Measurements from ENCODE around the gene PRICKLE2. TPM values are rescaled to one million over a fixed set of nuclear protein-coding genes. Genes with fewer than 3 reads are reported as not detected.

Gene PRICKLE2
- total RNA-seq, 1 donor from 2014 or later = 32.9 TPM

DNA sequence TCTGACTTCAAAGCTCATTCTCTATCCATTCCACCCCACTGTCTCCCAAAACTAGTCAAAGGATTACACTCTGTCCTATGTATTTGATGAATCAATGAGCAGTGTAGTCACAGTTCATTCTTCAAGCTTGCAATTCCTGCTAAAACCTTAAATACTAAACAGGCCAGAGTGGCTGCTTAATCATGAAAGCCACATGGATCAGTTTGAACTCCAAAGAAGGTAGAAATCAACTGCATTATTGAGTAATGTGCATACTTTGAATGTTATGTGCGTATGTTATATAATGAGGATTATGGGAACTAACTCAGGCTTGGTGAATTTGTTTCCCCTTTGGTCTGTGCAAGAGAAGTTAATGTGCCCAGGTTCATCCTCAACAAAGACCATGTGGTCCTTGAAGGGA is 45.4 kb downstream of the PRICKLE2 start:
- H3K4me3 ChIP-seq (ENCODE audit: low read length in 3 of 3) = no peak overlapping the region
- H3K4me1 ChIP-seq (ENCODE audit: control insufficient read depth in 3 of 3, insufficient read depth in 3 of 3, low read length in 3 of 3) = no peaks in the 10 kb centered on the region
- H3K27me3 ChIP-seq (ENCODE audit: control insufficient read depth in 3 of 3, insufficient read depth in 3 of 3, low read length in 3 of 3) = no peaks in the 10 kb centered on the region
- H3K9ac ChIP-seq (ENCODE audit: low read depth in 1 of 3, low read length in 3 of 3) = no peak overlapping the region
- H3K27ac ChIP-seq (ENCODE audit: low read depth, low read length) = no peak overlapping the region
- no peaks in the 10 kb centered on the region for H3K9me3 ChIP-seq (ENCODE audit: control insufficient read depth in 3 of 3, low read length in 3 of 3)
- H3K36me3 ChIP-seq (ENCODE audit: control insufficient read depth in 3 of 3, insufficient read depth in 3 of 3, low read length in 3 of 3) = no peaks in the 10 kb centered on the region

DNA sequence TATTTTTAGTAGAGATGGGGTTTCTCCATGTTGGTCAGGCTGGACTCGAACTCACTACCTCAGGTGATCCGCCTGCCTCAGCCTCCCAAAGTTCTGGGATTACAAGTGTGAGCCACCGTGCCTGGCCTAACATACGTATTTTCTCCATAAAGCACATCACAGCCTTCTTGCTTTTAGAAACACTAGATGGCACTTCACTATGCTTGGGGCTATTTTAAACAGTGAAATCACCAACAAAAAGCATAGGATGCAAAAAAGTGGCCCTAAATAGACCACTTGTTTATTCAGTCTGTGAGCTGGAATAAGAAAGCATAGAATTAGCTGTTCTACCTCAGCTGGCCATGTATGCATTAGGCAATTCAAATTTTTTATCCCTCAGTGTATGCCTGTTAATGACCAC is 46.0 kb downstream of the PRICKLE2 start:
- H3K9me3 ChIP-seq (ENCODE audit: control insufficient read depth in 3 of 3, low read length in 3 of 3) = no peaks in the 10 kb centered on the region
- H3K27ac ChIP-seq (ENCODE audit: low read depth, low read length) = no peak overlapping the region
- H3K4me3 ChIP-seq (ENCODE audit: low read length in 3 of 3) = no peak overlapping the region
- no peaks in the 10 kb centered on the region for H3K36me3 ChIP-seq (ENCODE audit: control insufficient read depth in 3 of 3, insufficient read depth in 3 of 3, low read length in 3 of 3)
- H3K4me1 ChIP-seq (ENCODE audit: control insufficient read depth in 3 of 3, insufficient read depth in 3 of 3, low read length in 3 of 3) = no peaks in the 10 kb centered on the region
- H3K27me3 ChIP-seq (ENCODE audit: control insufficient read depth in 3 of 3, insufficient read depth in 3 of 3, low read length in 3 of 3) = no peaks in the 10 kb centered on the region
- no peak overlapping the region for H3K9ac ChIP-seq (ENCODE audit: low read depth in 1 of 3, low read length in 3 of 3)

DNA sequence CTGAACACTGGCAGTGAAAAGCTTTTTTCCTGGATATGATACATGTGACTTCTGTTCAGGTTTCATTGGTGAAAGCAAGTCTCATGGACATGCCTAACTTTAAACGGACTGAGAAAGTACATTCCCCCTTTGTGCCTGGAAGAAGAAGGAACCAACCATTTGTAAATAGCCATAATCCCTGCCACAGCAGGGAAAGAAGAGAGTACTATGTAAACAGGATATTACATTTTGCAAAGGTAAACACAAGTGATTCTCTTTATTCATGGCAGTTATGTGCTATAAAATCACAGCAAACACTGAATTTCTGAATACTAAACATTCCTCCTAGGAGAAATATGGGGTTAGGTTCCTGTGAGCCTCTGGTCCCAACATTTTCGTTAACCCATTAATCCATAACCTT is 46.8 kb downstream of the PRICKLE2 start:
- no peaks in the 10 kb centered on the region for H3K9me3 ChIP-seq (ENCODE audit: control insufficient read depth in 3 of 3, low read length in 3 of 3)
- H3K9ac ChIP-seq (ENCODE audit: low read depth in 1 of 3, low read length in 3 of 3) = no peak overlapping the region
- H3K27ac ChIP-seq (ENCODE audit: low read depth, low read length) = no peak overlapping the region
- no peaks in the 10 kb centered on the region for H3K4me1 ChIP-seq (ENCODE audit: control insufficient read depth in 3 of 3, insufficient read depth in 3 of 3, low read length in 3 of 3)
- no peaks in the 10 kb centered on the region for H3K27me3 ChIP-seq (ENCODE audit: control insufficient read depth in 3 of 3, insufficient read depth in 3 of 3, low read length in 3 of 3)
- H3K4me3 ChIP-seq (ENCODE audit: low read length in 3 of 3) = no peak overlapping the region
- no peaks in the 10 kb centered on the region for H3K36me3 ChIP-seq (ENCODE audit: control insufficient read depth in 3 of 3, insufficient read depth in 3 of 3, low read length in 3 of 3)

GRCh38 chr3:64176461-64176996 is 48.7 kb downstream of the PRICKLE2 start:
- Histone ChIP-seq H3K27ac (ENCODE audit: low read depth, low read length) (no peak overlapping the region), H3K9ac (ENCODE audit: low read depth in 1 of 3, low read length in 3 of 3) (no peak overlapping the region)

DNA sequence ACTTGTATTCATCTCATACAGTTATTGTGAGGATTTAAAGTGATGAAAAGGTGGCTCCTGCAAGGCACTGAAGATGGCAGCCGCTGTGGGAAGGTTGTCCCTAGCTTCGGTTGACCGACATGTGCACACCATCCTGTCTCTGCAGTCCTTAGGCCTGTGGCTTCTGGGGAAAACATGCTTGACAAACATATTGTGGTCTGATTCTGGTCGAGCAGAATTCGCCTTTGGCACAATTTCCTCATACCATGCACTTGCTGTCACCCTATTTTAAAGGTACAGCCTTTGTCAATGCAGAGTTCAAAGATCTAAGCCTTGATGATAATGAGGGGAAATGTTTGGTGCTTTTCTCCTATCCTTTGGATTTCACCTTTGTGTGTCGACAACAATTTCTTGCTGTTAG is 50.9 kb downstream of the PRICKLE2 start:
- H3K27ac ChIP-seq (ENCODE audit: low read depth, low read length) = no peak overlapping the region
- no peaks in the 10 kb centered on the region for H3K27me3 ChIP-seq (ENCODE audit: control insufficient read depth in 3 of 3, insufficient read depth in 3 of 3, low read length in 3 of 3)
- no peaks in the 10 kb centered on the region for H3K36me3 ChIP-seq (ENCODE audit: control insufficient read depth in 3 of 3, insufficient read depth in 3 of 3, low read length in 3 of 3)
- no peaks in the 10 kb centered on the region for H3K9me3 ChIP-seq (ENCODE audit: control insufficient read depth in 3 of 3, low read length in 3 of 3)
- H3K4me3 ChIP-seq (ENCODE audit: low read length in 3 of 3) = no peak overlapping the region
- no peak overlapping the region for H3K9ac ChIP-seq (ENCODE audit: low read depth in 1 of 3, low read length in 3 of 3)
- no peaks in the 10 kb centered on the region for H3K4me1 ChIP-seq (ENCODE audit: control insufficient read depth in 3 of 3, insufficient read depth in 3 of 3, low read length in 3 of 3)

More at GRCh38 chr3:64176461-64176996, 48.7 kb downstream of the PRICKLE2 start:
- Histone ChIP-seq H3K9me3 (ENCODE audit: control insufficient read depth in 3 of 3, low read length in 3 of 3) (no peaks in the 10 kb centered on the region), H3K4me1 (ENCODE audit: control insufficient read depth in 3 of 3, insufficient read depth in 3 of 3, low read length in 3 of 3) (no peaks in the 10 kb centered on the region), H3K36me3 (ENCODE audit: control insufficient read depth in 3 of 3, insufficient read depth in 3 of 3, low read length in 3 of 3) (no peaks in the 10 kb centered on the region), H3K4me3 (ENCODE audit: low read length in 3 of 3) (no peak overlapping the region), H3K27me3 (ENCODE audit: control insufficient read depth in 3 of 3, insufficient read depth in 3 of 3, low read length in 3 of 3) (no peaks in the 10 kb centered on the region)

- Histone ChIP-seq H3K4me3 (ENCODE audit: low read length in 3 of 3) (no peak overlapping the region), H3K27me3 (ENCODE audit: control insufficient read depth in 3 of 3, insufficient read depth in 3 of 3, low read length in 3 of 3) (no peaks in the 10 kb centered on the region), H3K4me1 (ENCODE audit: control insufficient read depth in 3 of 3, insufficient read depth in 3 of 3, low read length in 3 of 3) (no peaks in the 10 kb centered on the region), H3K9me3 (ENCODE audit: control insufficient read depth in 3 of 3, low read length in 3 of 3) (no peaks in the 10 kb centered on the region), H3K27ac (ENCODE audit: low read depth, low read length) (no peak overlapping the region), H3K36me3 (ENCODE audit: control insufficient read depth in 3 of 3, insufficient read depth in 3 of 3, low read length in 3 of 3) (no peaks in the 10 kb centered on the region), H3K9ac (ENCODE audit: low read depth in 1 of 3, low read length in 3 of 3) (no peak overlapping the region)
Measured at GRCh38 chr3:64173563-64173962, 51.7 kb downstream of the PRICKLE2 start.

GRCh38 chr3:64170270-64170669 is 55.0 kb downstream of the PRICKLE2 start:
- Histone ChIP-seq H3K9me3 (ENCODE audit: control insufficient read depth in 3 of 3, low read length in 3 of 3) (no peaks in the 10 kb centered on the region), H3K9ac (ENCODE audit: low read depth in 1 of 3, low read length in 3 of 3) (no peak overlapping the region), H3K27ac (ENCODE audit: low read depth, low read length) (no peak overlapping the region), H3K4me3 (ENCODE audit: low read length in 3 of 3) (no peak overlapping the region), H3K4me1 (ENCODE audit: control insufficient read depth in 3 of 3, insufficient read depth in 3 of 3, low read length in 3 of 3) (peaks cover 0 to 4% (median 0%) of the 10 kb centered on the region in 3 donors), H3K27me3 (ENCODE audit: control insufficient read depth in 3 of 3, insufficient read depth in 3 of 3, low read length in 3 of 3) (no peaks in the 10 kb centered on the region), H3K36me3 (ENCODE audit: control insufficient read depth in 3 of 3, insufficient read depth in 3 of 3, low read length in 3 of 3) (no peaks in the 10 kb centered on the region)

GRCh38 chr3:64167868-64168267 is 57.4 kb downstream of the PRICKLE2 start:
- no peaks in the 10 kb centered on the region for H3K36me3 ChIP-seq (ENCODE audit: control insufficient read depth in 3 of 3, insufficient read depth in 3 of 3, low read length in 3 of 3)
- no peak overlapping the region for H3K4me3 ChIP-seq (ENCODE audit: low read length in 3 of 3)
- no peak overlapping the region for H3K27ac ChIP-seq (ENCODE audit: low read depth, low read length)
- H3K9me3 ChIP-seq (ENCODE audit: control insufficient read depth in 3 of 3, low read length in 3 of 3) = no peaks in the 10 kb centered on the region
- no peaks in the 10 kb centered on the region for H3K27me3 ChIP-seq (ENCODE audit: control insufficient read depth in 3 of 3, insufficient read depth in 3 of 3, low read length in 3 of 3)
- peaks cover 0 to 4% (median 1%) of the 10 kb centered on the region in 3 donors for H3K4me1 ChIP-seq (ENCODE audit: control insufficient read depth in 3 of 3, insufficient read depth in 3 of 3, low read length in 3 of 3)
- no peak overlapping the region for H3K9ac ChIP-seq (ENCODE audit: low read depth in 1 of 3, low read length in 3 of 3)

DNA sequence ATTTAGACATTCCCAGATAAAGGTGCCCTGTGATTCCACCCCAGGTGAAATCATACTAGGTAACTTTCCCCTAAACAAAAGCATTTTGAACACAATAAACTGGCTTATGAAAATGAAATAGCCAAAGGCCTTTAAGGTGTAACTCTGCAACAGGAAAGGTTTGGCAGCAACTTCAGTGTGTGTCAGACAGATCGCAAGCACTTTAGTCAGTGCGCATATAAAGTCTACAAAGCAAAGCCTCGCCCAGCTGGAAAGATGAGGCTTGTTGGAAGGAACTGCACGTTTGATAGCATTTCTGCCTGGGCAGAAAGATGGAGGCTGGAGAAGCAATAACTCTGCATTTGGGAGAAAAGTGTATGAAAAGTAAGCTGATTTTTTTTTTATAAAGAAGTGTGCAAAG is 57.9 kb downstream of the PRICKLE2 start:
- no peaks in the 10 kb centered on the region for H3K9me3 ChIP-seq (ENCODE audit: control insufficient read depth in 3 of 3, low read length in 3 of 3)
- H3K27ac ChIP-seq (ENCODE audit: low read depth, low read length) = no peak overlapping the region
- no peak overlapping the region for H3K9ac ChIP-seq (ENCODE audit: low read depth in 1 of 3, low read length in 3 of 3)
- no peaks in the 10 kb centered on the region for H3K27me3 ChIP-seq (ENCODE audit: control insufficient read depth in 3 of 3, insufficient read depth in 3 of 3, low read length in 3 of 3)
- H3K4me1 ChIP-seq (ENCODE audit: control insufficient read depth in 3 of 3, insufficient read depth in 3 of 3, low read length in 3 of 3) = peaks cover 0 to 5% (median 4%) of the 10 kb centered on the region in 3 donors
- no peak overlapping the region for H3K4me3 ChIP-seq (ENCODE audit: low read length in 3 of 3)
- H3K36me3 ChIP-seq (ENCODE audit: control insufficient read depth in 3 of 3, insufficient read depth in 3 of 3, low read length in 3 of 3) = no peaks in the 10 kb centered on the region

DNA sequence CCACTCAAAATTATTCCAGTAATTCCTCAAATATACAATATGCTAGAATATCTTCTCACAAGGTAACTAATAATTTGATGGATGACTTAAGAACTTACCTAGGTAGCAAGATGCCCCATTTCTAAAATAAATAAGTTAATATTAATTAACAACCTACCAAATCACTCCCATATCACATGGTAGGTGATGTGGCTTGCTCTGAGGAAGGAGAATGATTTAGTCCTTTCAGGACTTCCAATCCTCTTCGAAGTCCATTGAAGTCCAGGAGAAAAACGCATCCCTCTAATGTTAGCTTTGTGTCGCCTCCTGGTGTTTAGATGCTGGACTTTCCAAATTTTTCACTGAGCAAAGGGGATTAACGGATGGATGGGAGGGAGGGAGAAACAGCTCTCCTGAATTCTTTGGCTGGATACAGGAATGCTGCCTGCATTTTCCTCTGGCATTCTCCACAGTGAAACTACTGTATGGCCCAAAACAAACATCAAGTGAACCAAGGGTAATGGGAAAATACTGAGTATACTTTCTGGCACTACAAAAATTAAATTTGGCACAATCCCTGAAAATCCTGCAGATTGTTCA is 58.6 kb downstream of the PRICKLE2 start:
- no peaks in the 10 kb centered on the region for H3K9me3 ChIP-seq (ENCODE audit: control insufficient read depth in 3 of 3, low read length in 3 of 3)
- H3K36me3 ChIP-seq (ENCODE audit: control insufficient read depth in 3 of 3, insufficient read depth in 3 of 3, low read length in 3 of 3) = no peaks in the 10 kb centered on the region

More for the DNA sequence above, 58.6 kb downstream of the PRICKLE2 start:
- peaks cover 0 to 10% (median 5%) of the 10 kb centered on the region in 3 donors for H3K4me1 ChIP-seq (ENCODE audit: control insufficient read depth in 3 of 3, insufficient read depth in 3 of 3, low read length in 3 of 3)
- no peak overlapping the region for H3K4me3 ChIP-seq (ENCODE audit: low read length in 3 of 3)
- H3K27ac ChIP-seq (ENCODE audit: low read depth, low read length) = no peak overlapping the region
- no peak overlapping the region for H3K9ac ChIP-seq (ENCODE audit: low read depth in 1 of 3, low read length in 3 of 3)
- H3K27me3 ChIP-seq (ENCODE audit: control insufficient read depth in 3 of 3, insufficient read depth in 3 of 3, low read length in 3 of 3) = no peaks in the 10 kb centered on the region
